ENCODE measurements around the gene LMAN1L. TPM values are rescaled to one million over a fixed set of nuclear protein-coding genes. Genes with fewer than 3 reads are reported as not detected.

LMAN1L gene
- total RNA-seq, 1 experiment from 2014 or later = not detected

DNA sequence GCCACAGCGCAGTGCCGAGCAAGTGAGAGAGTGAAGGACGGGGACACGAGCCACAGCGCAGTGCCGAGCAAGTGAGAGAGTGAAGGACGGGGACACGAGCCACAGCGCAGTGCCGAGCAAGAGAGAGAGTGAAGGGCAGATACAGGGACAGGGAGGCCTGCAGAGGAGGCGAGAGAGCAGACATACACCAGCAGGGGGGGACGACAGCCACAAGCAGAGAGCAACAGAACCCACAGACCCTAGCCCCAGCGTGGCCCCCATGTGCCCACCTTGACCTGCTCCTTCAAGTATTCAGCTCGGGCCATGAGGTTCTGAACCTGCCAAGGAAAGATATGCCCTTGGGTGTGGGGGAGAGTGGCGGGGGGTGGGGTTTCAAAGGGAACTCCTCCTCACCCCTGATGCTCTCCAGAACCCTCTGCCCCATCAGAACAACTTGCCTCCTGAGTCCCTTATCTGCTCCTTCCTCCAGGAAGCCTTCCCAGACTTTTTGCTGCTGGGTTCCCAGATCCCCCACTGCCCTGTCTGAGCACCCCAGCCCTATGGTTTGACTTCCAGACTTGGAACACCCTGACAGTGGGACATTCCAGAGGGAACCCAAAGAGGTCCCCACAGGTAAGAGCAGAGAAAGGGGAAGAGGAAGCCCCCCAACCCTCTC, 25.0 kb downstream of the LMAN1L start:
- Mint-ChIP-seq H3K36me3 (ENCODE audit: insufficient read depth in 1 of 3, low read depth in 3 of 3) (peaks cover 6 to 37% (median 29%) of the 10 kb centered on the region in 3 experiments), H3K4me3 (no peak overlapping the region), H3K9me3 (no peaks in the 10 kb centered on the region), H3K27me3 (ENCODE audit: low read depth) (peaks cover 2% of the 10 kb centered on the region), H3K4me1 (peaks cover 18 to 39% of the 10 kb centered on the region in 2 experiments), H3K27ac (peak overlapping the region in 1 of 3 experiments; percentile 82; a peak in 3 of 7 replicates)
- Histone ChIP-seq H4K91ac (ENCODE audit: insufficient read length, low read depth, low read length) (no peak overlapping the region), H3K4ac (ENCODE audit: low read depth, low read length) (no peak overlapping the region), H3K27ac (ENCODE audit: insufficient read length, low read depth, low read length) (no peak overlapping the region), H3K9me3 (ENCODE audit: control insufficient read depth, low read depth, low read length) (no peaks in the 10 kb centered on the region), H3K79me1 (ENCODE audit: insufficient read depth, low read depth, low read length, poor library complexity, severe bottlenecking) (no peaks in the 10 kb centered on the region), H2AFZ (ENCODE audit: low read length) (no peak overlapping the region), H3K56ac (ENCODE audit: insufficient read length, low read depth, low read length) (no peak overlapping the region), H4K8ac (replicated peaks; ENCODE audit: insufficient read length, low read depth, low read length) (no peak overlapping the region), H2BK15ac (ENCODE audit: low read depth, low read length) (no peak overlapping the region), H3K18ac (ENCODE audit: insufficient read length, low read depth, low read length) (no peak overlapping the region), H3K4me1 (ENCODE audit: insufficient read depth, low read length) (no peaks in the 10 kb centered on the region; the same call in 1 of the 2 replicates), H4K20me1 (ENCODE audit: control insufficient read depth, insufficient read depth, insufficient read length) (peaks cover 3% of the 10 kb centered on the region), H3K27me3 (ENCODE audit: insufficient read depth, low read length) (no peaks in the 10 kb centered on the region), H2AK5ac (ENCODE audit: insufficient read length, low read length) (no peak overlapping the region), H3K79me2 (ENCODE audit: insufficient read depth, low read length) (no peaks in the 10 kb centered on the region), H3T11ph (ENCODE audit: low read length) (no peak overlapping the region), H3K23me2 (ENCODE audit: insufficient read length, low read depth, low read length, poor library complexity, severe bottlenecking) (no peaks in the 10 kb centered on the region), H3K9ac (ENCODE audit: extremely low read depth, insufficient read length, low read length) (no peak overlapping the region), H2BK120ac (ENCODE audit: low read depth, low read length, poor library complexity, severe bottlenecking) (no peak overlapping the region), H3K23ac (ENCODE audit: insufficient read length, low read depth, low read length) (no peak overlapping the region), H2BK5ac (ENCODE audit: insufficient read length, low read length) (no peak overlapping the region), H2BK12ac (ENCODE audit: insufficient read length, low read depth, low read length) (no peak overlapping the region), H4K5ac (ENCODE audit: insufficient read length, low read depth, low read length) (no peak overlapping the region), H2BK20ac (ENCODE audit: low read depth, low read length, poor library complexity, severe bottlenecking) (no peak overlapping the region), H3K4me2 (ENCODE audit: insufficient read depth, insufficient read length, low read length) (no peak overlapping the region), H3K14ac (ENCODE audit: insufficient read depth, low read length) (no peak overlapping the region)
- TF ChIP-seq CTCF (conservative IDR thresholded peaks at IDR 0.05) = peak; percentile 27; the same call in 1 of the 3 replicates
- WGBS (ENCODE audit: extremely low coverage, insufficient read length, low lambda C conversion rate) = no CpG with 5 or more reads among the region's 15 CpGs
- DNase-seq = no peak

Measured in H9 (cell line).